ENCODE measurements around the gene SLC25A45. TPM values are rescaled to one million over a fixed set of nuclear protein-coding genes. Genes with fewer than 3 reads are reported as not detected.

Gene SLC25A45
- total RNA-seq, 1 experiment from 2014 or later: 2.9 TPM

DNA sequence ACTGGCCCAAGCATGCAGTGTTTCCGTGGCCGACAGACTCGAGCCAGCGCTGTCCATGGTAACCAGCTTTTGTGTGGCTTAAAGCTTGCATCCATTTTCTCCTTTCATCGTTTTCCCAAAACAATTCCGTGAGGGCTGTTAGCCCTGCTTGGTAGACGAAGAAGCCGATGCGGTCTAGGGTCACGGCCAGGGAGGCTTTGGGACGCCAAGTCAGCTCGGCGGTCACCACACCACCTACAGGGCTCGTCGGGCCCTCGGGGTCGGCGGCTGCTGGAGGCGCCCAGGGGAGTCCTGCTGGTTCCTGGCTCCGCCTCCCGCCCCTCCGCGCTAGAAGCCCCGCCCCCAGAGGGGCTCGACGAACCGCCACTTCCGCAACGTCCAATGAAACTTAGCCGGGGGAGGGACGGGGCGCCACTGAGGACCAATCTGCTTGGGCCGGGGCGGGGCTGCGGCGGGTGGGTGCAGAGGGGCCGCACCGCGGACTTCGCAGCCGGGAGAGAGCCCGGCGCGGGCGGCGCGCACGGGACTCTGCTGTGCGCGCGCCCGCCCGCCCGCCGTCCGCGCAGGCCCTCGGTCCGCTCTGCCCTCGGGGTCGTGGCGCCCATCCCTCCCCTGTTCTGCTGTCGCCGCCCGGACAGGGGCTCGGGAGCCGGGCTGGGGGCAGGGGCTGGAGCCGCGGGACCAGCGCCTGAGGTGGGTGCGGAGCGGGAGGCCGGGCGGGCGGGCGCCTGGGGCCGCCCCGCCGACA lies 28.0 kb downstream of the SLC25A45 start, which contains the start of gene TIGD3:
Gene TIGD3, plus strand, starts transcription at position 487 of the 748 bp plus-strand sequence. CDS start 1,058 bp downstream, outside the sequence.
- Mint-ChIP-seq H3K36me3 (ENCODE audit: insufficient read depth, unreplicated experiment) (peaks cover 38% of the 10 kb centered on the region), H3K4me1 (ENCODE audit: low read depth, unreplicated experiment) (peaks cover 18% of the 10 kb centered on the region), H3K9me3 (ENCODE audit: low read depth, unreplicated experiment) (no peaks in the 10 kb centered on the region), H3K4me3 (ENCODE audit: low read depth, unreplicated experiment) (peak within 1 kb of the TSS; percentile 77), H3K27ac (ENCODE audit: unreplicated experiment) (peak within 1 kb of the TSS; percentile 51), H3K27me3 (ENCODE audit: unreplicated experiment) (peaks cover 17% of the 10 kb centered on the region)
- BruUV-seq (replicated peaks): no TSS peak
- CTCF ChIA-PET: no interaction called here
- TF ChIP-seq, protein P1, sequence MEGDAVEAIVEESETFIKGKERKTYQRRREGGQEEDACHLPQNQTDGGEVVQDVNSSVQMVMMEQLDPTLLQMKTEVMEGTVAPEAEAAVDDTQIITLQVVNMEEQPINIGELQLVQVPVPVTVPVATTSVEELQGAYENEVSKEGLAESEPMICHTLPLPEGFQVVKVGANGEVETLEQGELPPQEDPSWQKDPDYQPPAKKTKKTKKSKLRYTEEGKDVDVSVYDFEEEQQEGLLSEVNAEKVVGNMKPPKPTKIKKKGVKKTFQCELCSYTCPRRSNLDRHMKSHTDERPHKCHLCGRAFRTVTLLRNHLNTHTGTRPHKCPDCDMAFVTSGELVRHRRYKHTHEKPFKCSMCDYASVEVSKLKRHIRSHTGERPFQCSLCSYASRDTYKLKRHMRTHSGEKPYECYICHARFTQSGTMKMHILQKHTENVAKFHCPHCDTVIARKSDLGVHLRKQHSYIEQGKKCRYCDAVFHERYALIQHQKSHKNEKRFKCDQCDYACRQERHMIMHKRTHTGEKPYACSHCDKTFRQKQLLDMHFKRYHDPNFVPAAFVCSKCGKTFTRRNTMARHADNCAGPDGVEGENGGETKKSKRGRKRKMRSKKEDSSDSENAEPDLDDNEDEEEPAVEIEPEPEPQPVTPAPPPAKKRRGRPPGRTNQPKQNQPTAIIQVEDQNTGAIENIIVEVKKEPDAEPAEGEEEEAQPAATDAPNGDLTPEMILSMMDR (IDR thresholded peaks at IDR 0.05; ENCODE audit: unreplicated experiment): no peak
- peak; percentile 99 for DNase-seq
- intact Hi-C loops (cut with micrococcal nuclease; ENCODE audit: unreplicated experiment): no loop called here

DNA sequence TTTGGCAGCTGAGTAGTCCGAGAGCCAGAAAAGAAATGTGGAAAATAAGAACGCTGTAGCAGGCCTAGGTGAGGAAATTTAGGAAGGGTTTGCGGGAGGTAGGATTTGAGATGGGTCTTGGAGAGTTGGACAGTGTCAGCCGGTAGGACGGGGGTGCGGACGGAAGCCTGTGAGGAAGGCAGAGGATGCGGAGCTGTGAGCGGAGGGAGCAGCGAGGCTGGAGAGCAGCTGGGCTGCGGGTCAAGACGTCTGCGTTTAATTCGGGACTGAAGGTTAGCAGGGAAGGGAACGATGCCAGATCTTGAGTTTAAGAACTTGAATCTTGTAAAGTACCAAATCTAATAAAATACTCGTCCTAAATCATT lies 28.6 kb downstream of the SLC25A45 start:
- DNase-seq: no peak
- no TSS peak for BruUV-seq (replicated peaks)
- Mint-ChIP-seq H3K4me1 (ENCODE audit: low read depth, unreplicated experiment) (peaks cover 18% of the 10 kb centered on the region), H3K9me3 (ENCODE audit: low read depth, unreplicated experiment) (no peaks in the 10 kb centered on the region), H3K27ac (ENCODE audit: unreplicated experiment) (peak overlapping the region; percentile 51), H3K4me3 (ENCODE audit: low read depth, unreplicated experiment) (peak overlapping the region; percentile 77), H3K27me3 (ENCODE audit: unreplicated experiment) (peaks cover 17% of the 10 kb centered on the region), H3K36me3 (ENCODE audit: insufficient read depth, unreplicated experiment) (peaks cover 40% of the 10 kb centered on the region)
- intact Hi-C loops (cut with micrococcal nuclease; ENCODE audit: unreplicated experiment): no loop called here
- TF ChIP-seq, protein P1 (IDR thresholded peaks at IDR 0.05; ENCODE audit: unreplicated experiment): no peak
- CTCF ChIA-PET: no interaction called here

DNA sequence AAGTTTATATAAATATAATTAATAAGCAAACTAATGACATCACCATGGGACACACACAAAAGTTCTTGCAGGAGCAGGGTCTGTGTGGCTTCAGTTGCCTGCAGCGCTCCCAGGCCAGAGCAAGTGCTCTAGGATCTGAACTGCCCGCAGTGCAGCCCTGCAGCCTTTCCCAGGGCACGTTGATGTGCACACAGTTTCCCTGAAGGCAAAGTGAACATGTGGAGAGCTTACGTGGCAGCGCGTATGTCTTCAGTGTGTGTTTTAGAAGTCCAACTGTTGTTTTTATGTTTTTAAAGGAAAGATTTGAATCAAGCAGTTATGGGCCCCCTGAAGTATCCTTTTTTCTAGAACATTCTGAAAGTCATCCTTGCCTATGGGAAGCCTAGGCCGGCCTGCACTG lies 29.1 kb downstream of the SLC25A45 start:
- CTCF ChIA-PET: interaction anchor here (2.1 kb wide), 1 partner anchor 78 kb away, joined by 11 read pairs; no protein-coding TSS in a partner anchor
- intact Hi-C loops (cut with micrococcal nuclease; ENCODE audit: unreplicated experiment): no loop called here

DNA sequence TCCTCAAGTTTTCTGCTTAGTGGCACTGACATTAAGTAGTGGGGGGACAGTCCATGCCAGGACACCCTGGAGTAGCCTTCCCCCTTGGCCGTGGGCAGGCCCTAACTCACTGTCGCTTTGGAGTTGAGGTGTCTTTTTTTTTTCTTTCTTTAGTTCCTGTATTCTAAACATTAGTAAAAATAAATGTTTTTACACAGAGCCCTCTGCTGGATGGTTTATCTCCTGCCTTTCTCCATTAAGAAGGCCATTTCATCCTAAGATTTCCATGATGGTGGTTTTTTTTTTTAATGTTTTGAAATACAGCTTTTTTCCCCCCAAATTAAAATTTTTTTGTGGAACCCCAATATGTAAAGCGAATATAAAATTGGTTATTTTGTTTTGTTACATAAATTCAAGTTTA lies 29.7 kb downstream of the SLC25A45 start:
- peaks cover 9% of the 10 kb centered on the region for H3K27me3 Mint-ChIP-seq (ENCODE audit: unreplicated experiment)
- peaks cover 47% of the 10 kb centered on the region for H3K36me3 Mint-ChIP-seq (ENCODE audit: insufficient read depth, unreplicated experiment)
- no TSS peak for BruUV-seq (replicated peaks)
- H3K9me3 Mint-ChIP-seq (ENCODE audit: low read depth, unreplicated experiment): no peaks in the 10 kb centered on the region
- H3K27ac Mint-ChIP-seq (ENCODE audit: unreplicated experiment): no peak overlapping the region
- CTCF ChIA-PET: interaction anchor here (2.1 kb wide), 1 partner anchor 78 kb away, joined by 11 read pairs; no protein-coding TSS in a partner anchor
- intact Hi-C loops (cut with micrococcal nuclease; ENCODE audit: unreplicated experiment): loop anchor here (1.0 kb wide), 1 partner anchor 77 kb away; no protein-coding TSS in a partner anchor
- TF ChIP-seq, protein P1 (IDR thresholded peaks at IDR 0.05; ENCODE audit: unreplicated experiment): no peak
- peaks cover 12% of the 10 kb centered on the region for H3K4me1 Mint-ChIP-seq (ENCODE audit: low read depth, unreplicated experiment)
- DNase-seq: no peak
- no peak overlapping the region for H3K4me3 Mint-ChIP-seq (ENCODE audit: low read depth, unreplicated experiment)

More for the DNA sequence above, 29.1 kb downstream of the SLC25A45 start:
- Mint-ChIP-seq H3K27me3 (ENCODE audit: unreplicated experiment) (peaks cover 15% of the 10 kb centered on the region), H3K36me3 (ENCODE audit: insufficient read depth, unreplicated experiment) (peaks cover 45% of the 10 kb centered on the region), H3K4me1 (ENCODE audit: low read depth, unreplicated experiment) (peaks cover 18% of the 10 kb centered on the region), H3K27ac (ENCODE audit: unreplicated experiment) (peak overlapping the region; percentile 51), H3K9me3 (ENCODE audit: low read depth, unreplicated experiment) (no peaks in the 10 kb centered on the region), H3K4me3 (ENCODE audit: low read depth, unreplicated experiment) (peak overlapping the region; percentile 77)
- no peak for DNase-seq
- BruUV-seq (replicated peaks): no TSS peak
- TF ChIP-seq, protein P1 (IDR thresholded peaks at IDR 0.05; ENCODE audit: unreplicated experiment): no peak
